Anterior cingulate cortex (tissue), 58 donors: ENCODE results near the gene RSRC2.
"Not testable (repeated sequence)": the region's sequence is repeated elsewhere in the genome, so short reads cannot be mapped to it uniquely, and the experiment has no call there.

Source experiments
- DNase-seq, 58 donors: peaks; one replicate each; lab custom pipeline; 2025; lab: John Stamatoyannopoulos, UW

The RSRC2 gene

DNA sequence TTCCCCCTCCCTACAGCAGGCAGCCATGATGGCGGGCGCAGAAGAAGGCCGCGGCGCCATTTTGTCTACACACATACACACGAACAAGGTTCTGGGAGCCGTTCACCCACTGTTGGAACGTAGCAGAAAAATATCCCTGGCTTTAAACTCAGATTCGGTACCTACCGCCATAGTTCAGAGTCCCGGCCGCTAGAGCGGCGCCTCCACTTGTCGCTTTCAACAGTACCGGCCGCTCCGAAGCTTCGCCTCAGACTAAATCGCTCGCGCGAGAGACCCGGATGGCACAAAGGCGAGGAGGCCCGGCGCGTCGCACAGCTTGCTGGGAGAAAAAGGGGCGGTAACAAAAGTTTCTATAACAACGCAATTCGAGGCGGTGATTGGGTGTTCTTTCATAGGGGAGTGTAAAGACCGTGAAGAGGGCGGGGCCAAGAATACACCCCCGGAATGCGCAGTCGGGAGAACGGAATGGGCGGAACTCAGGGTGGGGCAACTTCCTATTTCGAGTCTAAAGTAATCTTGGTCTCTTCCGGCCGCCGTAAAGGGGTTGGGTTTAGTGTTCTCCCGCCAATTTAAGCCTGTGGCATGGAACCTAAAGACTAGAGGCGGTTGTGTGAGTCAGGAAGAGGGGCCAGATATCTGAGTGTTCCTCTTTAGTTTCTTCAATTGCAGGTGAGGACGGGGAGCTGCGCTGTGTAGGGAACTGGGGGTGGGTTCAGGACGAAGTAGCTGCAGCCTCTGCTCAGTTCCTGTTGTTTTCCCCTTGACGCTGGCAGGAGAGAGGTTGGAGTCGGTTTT, at the start of gene RSRC2, which contains the start of gene KNTC1:
Gene RSRC2 (minus strand): TSS at position 254 of the 795 bp plus-strand sequence. CDS start 83 bp downstream, at position 171.
Gene KNTC1 (plus strand): TSS at position 567 of the 795 bp plus-strand sequence. CDS start 2,815 bp downstream, outside the sequence.
- DNase-seq: peak; percentile 91 to 100 (median 98)

GRCh38 chr12:122571821-122572220, 45.1 kb upstream of the RSRC2 start:
- no peak for DNase-seq

DNA sequence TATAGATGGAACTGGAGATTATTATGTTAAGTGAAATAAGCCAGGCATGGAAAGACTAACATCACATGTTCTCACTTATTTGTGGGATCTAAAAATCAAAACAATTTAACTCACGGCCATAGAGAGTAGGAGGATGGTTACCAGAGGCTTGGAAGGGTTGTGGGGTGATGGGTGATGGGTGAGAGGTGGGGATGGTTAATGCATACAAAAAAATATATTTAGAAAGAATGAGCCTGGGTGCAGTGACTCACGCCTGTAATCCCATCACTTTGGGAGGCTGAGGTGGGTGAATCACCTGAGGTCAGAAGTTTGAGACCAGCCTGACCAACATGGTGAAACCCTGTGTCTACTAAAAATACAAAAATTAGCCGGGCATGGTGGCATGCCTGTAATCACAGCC, 43.3 kb upstream of the RSRC2 start:
- not testable (repeated sequence) for DNase-seq

GRCh38 chr12:122569288-122569687, 42.6 kb upstream of the RSRC2 start:
- no peak for DNase-seq

DNA sequence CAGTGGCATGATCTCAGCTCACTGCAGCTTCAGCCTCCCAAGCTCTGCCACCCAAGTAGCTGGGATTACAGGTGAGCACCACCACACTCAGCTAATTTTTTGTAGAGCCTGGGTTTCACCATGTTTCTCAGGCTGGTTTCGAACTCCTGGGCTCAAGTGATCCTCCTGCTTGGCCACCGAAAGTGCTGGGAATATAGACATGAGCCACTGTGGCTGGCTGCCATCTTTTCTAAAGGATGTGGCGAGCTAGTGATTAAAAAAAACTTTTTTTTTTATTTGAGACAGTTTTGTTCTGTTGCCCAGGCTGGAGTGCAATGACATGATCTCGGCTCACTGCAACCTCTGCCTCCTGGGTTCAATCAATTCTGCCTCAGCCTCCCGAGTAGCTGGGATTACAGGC, 40.1 kb upstream of the RSRC2 start:
- not testable (repeated sequence) for DNase-seq

GRCh38 chr12:122563361-122563760, 36.6 kb upstream of the RSRC2 start:
- DNase-seq: no peak

DNA sequence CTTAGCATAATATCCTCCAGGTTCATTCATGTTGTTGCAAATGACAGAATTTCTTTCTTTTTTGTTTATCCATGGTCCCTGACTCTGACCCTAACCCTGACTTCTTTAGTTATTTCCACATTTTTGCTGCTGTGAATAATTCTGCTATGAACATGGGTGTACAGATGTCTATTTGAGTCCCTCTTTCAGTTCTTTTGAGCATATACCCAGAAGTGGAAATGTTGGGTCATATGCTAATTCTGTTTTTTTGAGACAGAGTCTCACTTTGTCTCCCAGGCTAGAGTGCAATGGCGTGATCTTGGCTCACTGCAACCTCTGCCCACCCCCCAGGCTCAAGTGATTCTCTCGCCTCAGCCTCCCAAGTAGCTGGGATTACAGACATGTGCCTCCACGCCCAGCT, 33.4 kb upstream of the RSRC2 start:
- DNase-seq: no peak

DNA sequence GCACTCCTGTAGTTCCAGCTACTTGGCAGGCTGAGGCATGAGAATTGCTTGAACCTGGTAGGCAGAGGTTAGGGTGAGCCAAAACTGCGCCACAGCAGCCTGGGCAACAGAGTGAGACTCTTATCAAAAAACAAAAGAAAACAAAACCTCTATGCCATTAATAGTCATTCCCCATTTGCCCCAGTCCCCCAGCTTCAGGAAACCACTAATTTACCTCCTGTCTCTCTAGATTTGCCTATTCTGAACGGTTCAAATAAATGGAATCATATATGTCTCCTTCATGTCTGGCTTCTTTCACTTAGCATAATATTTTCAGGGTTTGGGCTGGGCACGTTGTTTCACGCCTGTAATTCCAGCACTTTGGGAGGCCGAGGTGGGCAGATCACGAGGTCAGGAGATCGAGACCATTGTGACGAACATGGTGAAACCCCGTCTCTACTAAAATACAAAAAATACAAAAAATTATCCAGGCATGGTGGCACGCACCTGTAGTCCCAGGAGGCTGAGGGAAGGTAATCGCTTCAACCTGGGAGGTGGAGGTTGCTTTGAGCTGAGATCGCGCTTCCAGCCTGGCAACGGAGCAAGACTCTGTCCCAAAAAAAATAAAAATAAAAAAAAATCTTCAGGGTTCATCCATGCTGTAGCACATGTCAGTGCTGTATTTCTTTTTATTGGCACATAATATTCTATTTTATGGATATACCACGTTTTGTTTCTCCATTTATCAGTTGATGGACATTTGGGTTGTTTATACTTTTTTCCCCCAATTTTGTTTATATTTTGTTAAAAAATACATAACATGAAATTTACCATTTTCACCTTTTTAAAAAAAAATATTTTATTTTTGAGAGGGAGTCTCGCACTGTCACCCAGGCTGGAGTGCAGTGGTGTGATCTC, 32.3 kb upstream of the RSRC2 start:
- no peak for DNase-seq

- DNase-seq: no peak
Observed at GRCh38 chr12:122547330-122547729, 20.6 kb upstream of the RSRC2 start.

DNA sequence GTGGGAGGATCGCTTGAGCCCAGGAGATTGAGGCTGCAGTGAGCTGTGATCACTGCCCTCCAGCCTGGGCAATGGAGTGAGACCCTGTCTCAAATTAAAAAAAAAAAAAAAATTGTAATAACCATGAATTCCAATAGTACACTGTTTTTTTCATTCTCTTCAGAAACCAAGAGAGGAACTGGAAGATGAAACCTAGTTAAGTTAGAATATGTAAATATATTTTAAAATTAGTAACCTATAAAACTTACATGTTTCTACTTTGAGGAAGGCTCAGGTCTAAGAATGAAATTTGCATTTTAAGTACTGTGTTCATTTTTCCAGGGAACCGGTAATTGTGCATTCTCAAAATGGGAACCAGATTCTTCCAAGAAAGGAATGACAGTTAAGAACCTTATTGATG, 19.1 kb upstream of the RSRC2 start:
- no peak for DNase-seq

GRCh38 chr12:122544537-122544936, 17.8 kb upstream of the RSRC2 start:
- no peak for DNase-seq

DNA sequence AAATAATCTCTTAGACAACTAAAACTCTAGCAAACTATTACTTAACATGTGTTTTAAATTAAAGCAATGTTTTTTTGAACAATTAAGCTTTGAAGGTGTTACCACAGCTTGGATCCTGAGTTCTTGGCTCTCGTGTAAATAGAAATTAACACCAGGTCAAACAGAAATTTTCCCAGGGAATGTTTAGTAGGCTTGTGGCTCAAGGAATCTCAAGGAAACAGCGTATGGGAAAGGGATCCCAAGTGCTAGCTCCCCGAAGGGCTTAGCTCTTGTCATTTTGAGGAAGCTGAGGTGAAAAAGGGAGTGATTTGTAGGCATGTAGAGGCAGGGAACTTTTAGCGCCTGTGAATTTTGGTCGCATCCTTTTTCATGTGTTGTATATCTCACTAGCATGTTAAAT, 11.8 kb upstream of the RSRC2 start:
- no peak for DNase-seq

DNA sequence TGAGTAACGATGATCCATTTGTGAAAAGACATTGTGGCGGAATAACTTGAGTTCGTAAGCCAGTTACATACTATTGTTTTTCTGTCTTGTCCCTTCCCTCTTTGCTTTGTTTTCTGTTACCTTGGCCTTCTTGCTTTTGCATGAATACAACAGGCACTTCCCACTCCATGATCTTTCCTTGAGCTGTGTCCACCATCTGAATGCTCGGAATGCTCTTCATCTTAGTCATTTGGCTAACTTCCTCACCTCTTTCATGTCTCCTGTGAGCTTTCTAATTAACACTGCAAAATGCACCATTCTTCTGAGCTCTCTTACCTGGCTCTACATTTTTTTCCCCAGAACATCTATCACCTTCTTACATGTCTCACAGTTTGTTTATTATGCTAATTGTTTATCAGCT, 10.3 kb upstream of the RSRC2 start:
- no peak for DNase-seq

DNA sequence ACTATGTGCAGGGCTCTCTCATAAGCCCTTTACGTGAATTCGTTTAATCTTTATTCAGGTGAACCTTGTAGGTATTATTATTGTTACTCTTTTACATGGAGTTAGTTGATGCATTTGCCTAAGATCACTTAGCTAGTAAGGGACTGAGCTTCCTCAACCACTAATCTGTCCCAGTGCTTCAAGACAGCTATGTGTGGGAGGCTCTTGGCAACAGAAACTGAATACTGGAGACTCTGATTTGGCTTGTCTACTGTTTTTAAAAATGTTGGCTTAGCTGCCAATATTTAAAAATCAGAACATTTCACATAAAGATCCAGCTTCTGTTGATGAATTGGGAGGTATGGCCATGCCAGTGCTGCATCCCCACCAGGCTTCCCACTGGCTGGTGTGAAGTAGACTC, 7.1 kb upstream of the RSRC2 start:
- DNase-seq: peak in 10 of 58 donors; percentile 1 to 58 (median 5)

DNA sequence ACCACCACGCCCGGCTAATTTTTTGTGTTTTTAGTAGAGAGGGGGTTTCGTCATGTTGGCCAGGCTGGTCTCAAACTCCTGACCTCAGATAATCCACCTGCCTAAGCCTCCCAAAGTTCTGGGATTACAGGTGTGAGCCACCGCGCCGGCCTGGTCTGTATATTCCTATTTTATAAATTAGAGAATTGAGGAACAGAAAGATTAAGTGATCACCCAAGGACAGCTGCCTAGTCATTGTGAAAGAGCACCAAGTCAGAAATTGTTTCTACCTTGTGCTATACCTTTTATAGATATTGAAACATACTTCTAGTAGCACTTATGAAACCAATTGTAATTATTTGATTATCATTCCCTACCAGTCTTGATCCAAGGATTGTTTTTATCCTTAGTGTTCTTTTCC, 2.3 kb upstream of the RSRC2 start:
- no peak for DNase-seq

DNA sequence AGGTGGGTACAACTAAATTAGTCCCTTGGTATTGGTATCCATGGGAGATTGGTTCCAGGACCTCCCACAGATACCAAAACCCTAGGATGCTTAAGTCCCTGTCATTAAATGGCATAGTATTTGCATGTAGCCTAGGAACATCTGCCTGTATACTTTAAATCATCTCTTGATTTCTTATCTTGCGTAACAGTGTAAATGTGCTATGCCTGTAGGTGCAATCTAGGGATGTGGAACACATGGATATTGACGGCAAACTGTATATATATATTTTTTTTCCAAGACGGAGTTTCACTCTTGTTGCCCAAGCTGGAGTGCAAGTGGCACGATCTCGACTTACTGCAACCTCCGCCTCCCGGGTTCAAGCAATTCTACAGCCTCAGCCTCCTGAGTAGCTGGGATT, 1.8 kb upstream of the RSRC2 start:
- DNase-seq: no peak

DNA sequence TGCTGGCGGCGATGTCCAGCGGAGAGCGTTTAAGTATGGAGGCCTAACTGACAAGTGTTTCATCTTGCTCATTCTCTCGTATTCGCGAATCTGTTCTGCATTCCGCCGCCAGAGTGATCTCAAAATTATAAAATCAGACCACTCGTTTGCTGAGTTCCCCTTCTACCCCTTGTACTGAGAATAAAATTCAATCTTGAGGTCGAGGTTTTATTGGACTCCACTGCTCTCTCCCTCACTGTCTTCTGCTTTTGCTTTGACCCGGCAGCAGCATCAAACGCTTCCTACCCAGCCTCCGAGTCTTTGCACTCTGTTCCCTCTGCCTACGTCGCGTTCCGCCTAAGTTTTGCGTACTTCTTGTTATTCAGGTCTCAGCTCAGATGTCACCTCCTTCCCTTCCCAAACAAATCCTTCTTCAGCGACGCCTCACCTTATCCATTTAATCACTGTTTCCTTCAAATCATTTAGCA, 775 bp upstream of the RSRC2 start:
- DNase-seq: peak in 13 of 58 donors; percentile 3 to 48 (median 21)

DNA sequence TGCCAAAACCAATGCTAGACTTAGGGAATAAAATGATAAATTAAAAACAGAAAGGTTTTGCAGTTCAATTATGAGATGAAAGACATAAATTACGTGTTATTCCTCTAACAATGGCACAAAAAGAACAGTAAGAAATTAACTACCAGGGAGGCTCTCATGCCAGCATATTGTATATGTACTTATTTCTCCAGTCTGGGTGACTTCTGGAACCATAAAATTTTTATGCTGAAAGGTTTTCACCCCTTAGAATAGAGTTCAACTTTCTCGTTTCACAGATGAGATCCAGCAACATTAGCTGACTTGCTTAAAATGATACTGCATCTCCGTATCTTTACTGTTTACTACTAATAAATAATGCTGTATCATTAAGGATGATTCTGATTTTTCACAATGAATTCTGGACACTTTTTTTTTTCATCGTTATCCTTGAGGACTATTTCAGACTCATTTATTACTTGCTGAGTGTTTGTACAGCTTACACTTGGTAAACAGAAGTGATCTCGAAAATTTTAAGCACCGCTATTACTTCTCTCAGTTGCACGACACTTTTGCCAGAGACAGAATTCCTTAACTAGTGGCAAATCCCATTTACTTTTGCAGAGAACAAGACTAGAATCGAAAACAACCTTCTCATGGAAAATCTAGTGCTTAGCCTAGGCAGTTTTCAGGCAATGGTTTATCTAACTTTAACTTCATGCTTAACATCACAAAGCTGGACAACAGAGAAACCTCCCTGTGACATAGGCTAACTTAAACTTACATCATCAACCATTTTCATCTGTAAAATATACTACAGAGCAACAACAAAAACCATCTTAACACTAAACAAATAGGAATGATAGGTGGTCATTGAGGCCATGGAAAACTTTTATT, 2.7 kb downstream of the RSRC2 start:
- DNase-seq: no peak

DNA sequence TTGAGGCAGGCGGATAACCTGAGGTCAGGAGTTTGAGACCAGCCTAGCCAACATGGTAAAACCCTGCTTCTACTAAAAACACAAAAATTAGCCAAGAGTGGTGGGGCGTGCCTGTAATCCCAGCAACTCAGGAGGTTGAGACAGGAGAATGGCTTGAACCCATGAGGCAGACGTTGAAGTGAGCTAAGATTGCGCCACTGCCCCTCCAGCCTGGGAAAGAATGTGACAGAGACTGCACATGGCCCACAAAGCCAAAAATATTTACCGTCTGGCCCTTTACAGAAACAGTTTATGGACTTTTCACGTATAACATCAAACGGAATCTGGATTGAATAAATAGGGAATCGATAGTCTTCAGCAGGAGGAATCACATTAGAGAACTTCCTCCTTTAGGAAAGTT, 3.5 kb downstream of the RSRC2 start:
- no peak for DNase-seq

DNA sequence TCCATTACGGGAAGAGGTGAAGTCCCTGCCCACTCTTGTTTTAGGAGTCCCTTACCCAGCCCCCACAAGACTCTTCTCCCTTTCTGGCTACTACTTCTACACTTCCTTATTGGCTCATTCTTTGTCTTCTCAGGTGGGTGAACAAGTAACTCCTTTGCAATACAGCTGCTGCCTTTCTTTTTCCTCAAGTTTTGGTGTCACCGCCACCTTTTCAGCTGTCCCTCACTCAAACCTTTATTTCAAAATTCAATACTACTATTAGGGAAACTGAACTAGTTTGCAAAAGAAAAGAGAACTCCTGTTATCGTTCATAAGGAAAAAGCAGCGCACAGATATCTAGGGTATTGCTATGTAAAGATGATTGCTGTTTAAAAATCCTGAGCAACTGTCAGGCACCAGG, 6.1 kb downstream of the RSRC2 start:
- DNase-seq: no peak
